ENCODE data around the gene MS4A12. TPM values are rescaled to one million over a fixed set of nuclear protein-coding genes. Genes with fewer than 3 reads are reported as not detected.

MS4A12 gene
- total and polyA plus RNA-seq, 9 of the 15 experiments (the other 6 are each of a cell fraction or from before 2014, with no cell fraction given) = not detected

- Histone ChIP-seq H3K36me3 (ENCODE audit: control insufficient read depth, insufficient read depth, low read length) (no peaks in the 10 kb centered on the region), H3K27me3 (ENCODE audit: control insufficient read depth in 2 of 2, insufficient read depth in 2 of 2, low read length in 2 of 2) (no peaks in the 10 kb centered on the region), H3K4me1 (replicated peaks in 1 of 2; ENCODE audit: control insufficient read depth in 2 of 2, insufficient read depth in 2 of 2, low read length in 2 of 2) (no peaks in the 10 kb centered on the region), H2AFZ (ENCODE audit: low read depth, low read length) (no peak within 1 kb of the TSS), H4K20me1 (replicated peaks; ENCODE audit: control insufficient read depth, insufficient read depth, low read length) (no peaks in the 10 kb centered on the region), H3K79me2 (ENCODE audit: control insufficient read depth, insufficient read depth, low read length) (no peaks in the 10 kb centered on the region), H3K9me3 (replicated peaks; ENCODE audit: control insufficient read depth, insufficient read depth, low read depth, low read length) (no peaks in the 10 kb centered on the region), H3K4me3 (no peak within 1 kb of the TSS), H3K27ac (ENCODE audit: extremely low read depth, low read depth, low read length) (no peak within 1 kb of the TSS), H3K4me2 (ENCODE audit: insufficient read depth, low read length) (no peak within 1 kb of the TSS), H3K9me1 (ENCODE audit: control insufficient read depth, insufficient read depth, low read length) (no peaks in the 10 kb centered on the region), H3K9ac (ENCODE audit: insufficient read depth in 1 of 2, low read depth in 2 of 2, low read length in 2 of 2) (no peak within 1 kb of the TSS)
- BruUV-seq (replicated peaks) = no TSS peak
- ATAC-seq (no peak), FAIRE-seq (no peak), DNase-seq (ENCODE audit: extremely low read depth in 1 of 4, low spot score in 3 of 4) (no peak)
- in situ Hi-C loops (cut with MboI) (no loop called here), intact Hi-C loops (cut with micrococcal nuclease) (no loop called here)
- WGBS (ENCODE audit: insufficient coverage, low coverage, missing lambda C conversion rate) = 0% methylated on average over 4 of the region's 4 CpGs
- ChIA-PET POLR2A (no interaction called here), CTCF (ENCODE audit: low intra/inter-chr PET ratio) (no interaction called here)
- TF ChIP-seq ID3 (CRISPR knock-in tag; IDR thresholded peaks at IDR 0.05) (no peak), ID3 (tag; IDR thresholded peaks at IDR 0.05) (no peak), SMAD4 (CRISPR knock-in tag; conservative IDR thresholded peaks at IDR 0.05) (no peak), IRF1 (CRISPR knock-in tag; IDR thresholded peaks at IDR 0.05; ENCODE audit: borderline replicate concordance) (no peak), MNT (conservative IDR thresholded peaks at IDR 0.05) (no peak), HNRNPUL1 (IDR thresholded peaks at IDR 0.05; ENCODE audit: low read length) (no peak), ADNP (tag; IDR thresholded peaks at IDR 0.05) (no peak), TFE3 (CRISPR knock-in tag; IDR thresholded peaks at IDR 0.05) (no peak), ZNF398 (CRISPR knock-in tag; IDR thresholded peaks at IDR 0.05) (no peak), EWSR1 (IDR thresholded peaks at IDR 0.05; ENCODE audit: borderline replicate concordance, low read depth, partially characterized antibody) (no peak), ASH1L (IDR thresholded peaks at IDR 0.05; ENCODE audit: borderline replicate concordance, low read depth, partially characterized antibody) (no peak), RAD21 (CRISPR knock-in tag; conservative IDR thresholded peaks at IDR 0.05 in 1 of 2, IDR thresholded peaks at IDR 0.05 in 1 of 2) (no peak), ZFP1 (CRISPR knock-in tag; IDR thresholded peaks at IDR 0.05) (no peak), POU5F1 (IDR thresholded peaks at IDR 0.05; ENCODE audit: borderline replicate concordance, low read depth, low read length, partially characterized antibody) (no peak), CHD1 (IDR thresholded peaks at IDR 0.05; ENCODE audit: low read length) (no peak)
Observed at GRCh38 chr11:60455531-60456042, 37.0 kb upstream of the MS4A12 start, which contains the start of gene MS4A1. TSS of gene MS4A1 (plus strand) at chr11:60455847. CDS start at chr11:60462375, 6,528 bp downstream.

Data from K562 (cell line).